Skin of body (tissue), 2 donors: ENCODE measurements around the gene MIAT. TPM values are rescaled to one million over a fixed set of nuclear protein-coding genes. Genes with fewer than 3 reads are reported as not detected.
"Not testable (repeated sequence)": the region's sequence is repeated elsewhere in the genome, so short reads cannot be mapped to it uniquely, and the experiment has no call there.

ENCODE experiments used
- DNase-seq: peaks from one replicate; lab custom pipeline; 2025; lab: John Stamatoyannopoulos, UW
- total RNA-seq: library from RNA; depleted of rRNA; stranded (reverse); fragments of >200 nt; gene quantifications from one replicate; pipeline ENCODE4 v1.2.3, GENCODE V29; 2014

Gene MIAT
- total RNA-seq, 1 donor from 2014 or later = 2.5 TPM

DNA sequence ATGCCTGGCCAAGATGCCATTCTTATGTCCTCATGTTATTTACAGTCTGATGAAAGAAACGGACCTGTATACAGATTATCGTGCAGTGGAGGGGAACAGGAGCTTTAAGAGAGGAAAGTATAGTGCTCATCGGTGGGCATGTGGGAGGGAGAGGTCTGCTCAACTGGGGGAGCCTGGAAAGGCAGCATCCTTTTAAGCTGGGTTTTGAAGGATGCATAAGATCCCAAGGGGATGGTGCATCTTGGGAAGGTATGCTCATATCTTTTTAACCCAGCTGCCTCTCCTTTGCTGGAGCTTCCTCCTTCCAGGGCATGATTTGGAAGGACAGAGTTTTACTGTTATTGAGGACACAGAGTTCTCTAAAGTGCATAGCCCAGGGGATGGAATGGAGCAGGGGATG lies 34.8 kb downstream of the MIAT start:
- no peak for DNase-seq

DNA sequence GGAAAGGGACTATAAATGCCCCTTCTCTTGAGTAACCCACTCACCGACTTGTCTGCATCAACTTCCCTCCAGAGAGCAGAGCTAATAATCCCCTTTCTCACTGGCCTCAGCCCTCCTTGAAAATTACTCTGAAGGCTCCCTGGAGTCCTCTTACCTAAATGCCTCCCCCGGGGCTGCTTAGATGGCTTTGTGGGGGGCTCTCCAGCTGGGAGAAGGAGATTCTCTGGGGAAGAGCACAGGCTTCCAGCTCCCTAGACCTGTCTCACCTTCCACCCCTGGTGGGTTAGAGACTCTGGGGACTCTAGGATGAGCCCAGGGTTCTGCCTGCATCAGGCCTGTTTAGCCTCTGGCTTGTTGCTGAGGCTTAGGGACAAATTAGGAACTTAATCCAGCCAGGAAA lies 39.8 kb downstream of the MIAT start:
- no peak for DNase-seq

DNA sequence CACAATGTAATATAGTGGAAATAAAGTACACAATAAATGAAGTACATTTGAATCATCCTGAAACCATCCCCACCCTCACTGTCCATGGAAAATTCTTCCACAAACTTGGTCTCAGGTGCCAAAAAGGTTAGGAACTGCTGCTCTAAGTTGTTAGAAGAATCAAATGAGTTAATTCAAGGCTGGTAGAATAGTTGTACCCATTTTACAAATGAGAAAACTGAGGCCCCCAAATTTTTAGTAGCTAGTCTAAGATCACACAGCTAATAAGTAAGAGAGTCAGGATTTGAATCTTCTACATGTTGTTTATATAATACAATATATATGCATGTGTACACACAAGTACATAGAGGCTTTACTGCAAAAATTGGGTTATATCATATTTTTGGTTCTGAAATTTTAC lies 43.1 kb downstream of the MIAT start:
- DNase-seq = no peak

DNA sequence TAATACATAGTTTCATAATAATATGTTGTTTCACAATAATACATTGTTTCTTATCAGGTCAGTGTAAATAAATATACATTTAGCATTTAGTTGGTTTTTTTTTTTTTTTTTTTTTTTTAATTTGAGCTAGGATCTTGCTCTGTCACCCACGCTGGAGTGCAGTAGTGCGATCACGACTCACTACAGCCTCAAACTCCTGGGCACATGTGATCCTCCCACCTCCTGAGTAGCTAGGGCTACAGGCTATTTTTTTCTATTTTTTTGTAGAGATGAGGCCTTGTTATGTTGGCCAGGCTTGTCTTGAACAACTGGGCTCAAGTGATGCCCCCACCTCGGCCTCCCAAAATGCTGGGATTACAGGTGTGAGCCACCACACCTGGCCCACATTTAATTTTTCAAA lies 43.5 kb downstream of the MIAT start:
- DNase-seq = no peak

DNA sequence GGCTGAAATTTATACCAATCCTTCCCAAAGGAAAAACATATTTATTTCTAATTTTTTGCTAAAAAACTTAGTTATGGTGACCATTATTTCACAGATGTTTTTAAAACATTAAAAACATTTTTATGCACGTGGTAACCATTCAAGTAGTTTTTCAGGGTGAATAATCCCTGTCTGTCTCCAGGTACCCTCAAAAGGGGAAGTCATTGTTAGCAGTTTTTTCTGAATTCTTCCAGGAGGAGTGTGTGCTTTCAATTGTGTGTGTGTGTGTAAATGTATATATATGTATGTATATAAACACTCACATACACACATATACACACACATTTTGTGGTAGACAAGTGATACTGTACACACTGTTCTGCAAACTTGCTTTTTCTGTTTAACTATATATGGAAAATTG lies 43.9 kb downstream of the MIAT start:
- DNase-seq = no peak

DNA sequence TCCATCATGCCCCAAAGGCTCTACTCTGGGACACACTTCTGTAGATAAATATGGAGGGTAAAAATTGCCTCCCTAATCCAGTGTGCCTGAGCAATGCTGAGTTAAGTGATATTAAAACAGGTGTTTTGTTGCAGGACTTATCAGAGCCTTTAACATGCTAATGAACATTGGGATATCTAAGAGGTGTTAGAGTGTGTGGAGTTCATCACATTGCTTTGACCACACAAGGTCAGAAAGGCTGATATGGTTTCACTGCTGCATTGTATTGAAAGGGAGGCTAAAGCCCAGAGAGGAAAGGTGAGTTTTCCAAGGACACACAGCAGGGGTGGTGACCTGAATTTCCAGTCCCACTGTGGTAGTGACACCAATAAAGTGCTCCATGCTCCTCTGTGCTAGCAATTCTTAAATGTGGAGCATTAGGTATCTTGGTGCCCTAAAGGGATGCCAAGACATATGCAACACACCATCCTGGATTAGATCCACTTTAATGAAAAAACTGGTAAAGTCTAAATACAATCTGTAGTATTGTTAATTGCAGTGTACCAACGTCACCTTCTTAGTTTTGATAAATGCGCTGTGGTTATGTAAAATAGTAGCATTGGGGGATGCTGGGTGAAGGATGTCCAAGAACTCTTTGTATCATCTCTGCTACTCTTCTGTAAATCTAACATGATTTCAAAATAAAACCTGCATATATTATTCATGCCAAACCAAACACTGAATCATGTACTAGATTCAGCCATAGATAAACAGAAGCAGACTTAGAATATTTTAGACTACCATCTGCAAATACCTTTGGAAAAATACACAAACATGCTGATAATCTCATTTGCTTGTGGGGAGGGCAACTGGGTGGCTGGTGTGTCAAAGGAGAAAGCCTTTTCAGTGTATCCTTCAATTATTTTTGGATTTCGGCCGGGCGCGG lies 45.8 kb downstream of the MIAT start:
- no peak for DNase-seq

DNA sequence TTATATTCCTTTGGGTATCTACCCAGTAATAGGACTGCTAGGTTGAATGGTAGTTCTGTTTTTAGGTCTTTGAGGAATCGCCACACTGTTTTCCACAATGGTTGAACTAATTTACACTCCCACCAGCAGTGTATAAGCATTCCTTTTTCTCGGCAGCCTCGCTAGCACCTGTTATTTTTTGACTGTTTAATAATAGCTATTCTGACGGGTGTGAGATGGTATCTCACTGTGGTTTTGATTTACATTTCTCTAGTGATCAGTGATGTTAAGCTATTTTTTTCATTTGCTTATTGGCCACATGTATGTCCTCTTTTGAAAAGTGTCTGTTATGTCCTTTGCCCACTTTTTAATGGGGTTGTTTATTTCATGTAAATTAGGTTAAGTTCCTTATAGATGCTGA lies 48.0 kb downstream of the MIAT start:
- not testable (repeated sequence) for DNase-seq

DNA sequence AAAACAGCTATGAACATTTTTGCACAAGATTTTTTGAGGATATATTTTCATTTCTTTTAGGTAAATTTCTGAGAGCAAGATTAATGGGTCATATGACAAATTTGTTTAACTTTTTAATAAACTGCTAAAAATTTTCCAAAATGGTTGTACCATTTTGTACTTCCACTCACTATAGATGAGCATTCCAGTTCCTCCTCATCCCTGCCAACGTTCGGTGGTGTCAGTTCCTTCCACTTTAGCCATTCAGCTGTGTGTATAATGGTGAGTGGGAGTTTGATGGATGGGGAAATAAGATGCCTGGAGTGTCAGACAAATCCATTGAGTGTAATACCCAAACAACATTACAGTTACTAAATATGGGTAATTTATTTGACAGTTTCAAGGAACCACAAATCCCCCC lies 49.7 kb downstream of the MIAT start:
- no peak for DNase-seq

DNA sequence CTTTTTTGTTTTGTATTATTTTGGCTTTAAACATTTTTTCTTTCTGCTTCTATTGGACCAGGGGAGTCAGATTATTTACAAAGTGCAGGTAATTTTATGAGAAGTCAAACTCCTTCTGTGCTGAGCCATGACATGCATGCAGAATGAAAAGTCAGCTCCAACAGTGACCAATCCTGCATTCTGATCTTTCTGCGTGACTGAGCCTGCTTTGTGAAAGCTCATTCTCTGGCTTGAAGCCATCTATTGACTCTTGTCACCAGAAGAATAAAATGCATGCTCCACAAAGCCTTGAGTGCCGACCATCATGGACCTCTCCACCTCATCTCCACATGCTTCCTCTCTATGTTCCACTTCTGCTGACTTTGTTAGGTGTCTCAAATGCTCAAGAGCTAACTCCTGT lies 50.2 kb downstream of the MIAT start:
- DNase-seq = no peak

DNA sequence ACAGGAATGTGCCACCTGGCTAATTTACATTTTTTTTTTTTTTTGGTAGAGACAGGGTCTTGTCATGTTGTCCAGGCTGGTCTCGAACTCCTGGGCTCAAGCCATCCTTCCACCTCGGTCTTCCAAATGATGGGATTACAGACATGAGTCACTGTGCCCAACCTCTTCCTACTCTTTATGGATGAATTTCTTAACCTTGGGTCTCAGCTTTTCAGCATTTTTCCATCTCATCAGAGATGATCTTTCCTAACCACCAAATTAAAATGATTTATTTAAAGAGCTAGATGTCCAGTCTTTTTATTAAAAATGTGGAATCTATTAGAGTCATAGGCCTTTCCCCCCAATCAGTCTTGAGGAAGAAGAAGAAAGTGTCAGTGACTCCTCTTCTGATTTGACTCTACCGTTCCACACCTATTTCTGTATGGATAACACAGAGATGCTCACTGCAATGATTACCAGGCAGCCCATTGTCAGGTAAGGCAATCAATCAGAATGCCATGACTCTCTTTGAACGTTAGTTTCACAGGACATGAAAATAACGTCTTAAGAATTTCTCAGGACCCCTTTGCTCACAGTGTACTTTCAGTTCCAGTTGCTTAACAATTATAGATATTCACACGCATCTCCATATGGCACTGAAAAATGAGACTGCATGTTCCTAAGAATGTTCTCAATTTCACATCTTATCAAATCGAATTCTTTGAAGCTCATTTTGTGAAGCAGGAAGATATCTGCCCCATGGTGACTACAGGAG lies 51.0 kb downstream of the MIAT start:
- no peak for DNase-seq

DNA sequence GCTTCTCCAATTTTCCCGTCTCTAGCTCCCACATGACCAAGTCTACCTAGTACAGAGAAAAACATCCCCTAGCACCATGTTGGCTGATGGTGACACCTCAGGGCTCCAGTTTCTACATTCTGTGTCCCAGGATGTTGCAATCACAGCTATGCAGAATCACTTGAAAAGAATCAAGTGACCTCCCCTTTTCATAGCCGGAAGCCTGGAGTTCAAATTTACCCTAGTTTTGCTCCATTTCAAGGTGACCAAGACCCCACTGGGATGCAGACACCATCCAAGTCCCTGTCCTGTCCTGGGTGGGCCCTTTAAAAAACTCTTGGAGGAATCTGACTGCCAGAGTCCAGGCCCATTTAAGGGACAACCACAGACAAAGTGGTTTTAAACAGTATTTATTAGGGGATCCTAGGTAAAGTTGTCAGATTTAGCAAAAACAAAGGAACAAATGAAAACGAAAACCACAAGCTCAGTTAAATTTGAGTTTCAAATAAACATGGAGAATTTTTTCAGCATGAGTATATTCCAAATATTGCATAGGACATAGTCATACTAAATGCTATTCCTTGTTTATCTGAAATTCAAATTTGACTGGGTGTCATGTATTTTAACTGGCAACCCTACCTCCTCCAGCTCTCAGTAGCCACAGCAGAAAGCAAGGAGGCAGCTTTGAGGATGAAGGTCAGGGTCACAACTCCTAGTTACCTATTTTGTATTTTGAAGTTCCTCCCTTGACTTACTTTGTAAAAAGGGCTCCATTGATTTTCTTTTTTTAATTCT lies 52.4 kb downstream of the MIAT start:
- no peak for DNase-seq

DNA sequence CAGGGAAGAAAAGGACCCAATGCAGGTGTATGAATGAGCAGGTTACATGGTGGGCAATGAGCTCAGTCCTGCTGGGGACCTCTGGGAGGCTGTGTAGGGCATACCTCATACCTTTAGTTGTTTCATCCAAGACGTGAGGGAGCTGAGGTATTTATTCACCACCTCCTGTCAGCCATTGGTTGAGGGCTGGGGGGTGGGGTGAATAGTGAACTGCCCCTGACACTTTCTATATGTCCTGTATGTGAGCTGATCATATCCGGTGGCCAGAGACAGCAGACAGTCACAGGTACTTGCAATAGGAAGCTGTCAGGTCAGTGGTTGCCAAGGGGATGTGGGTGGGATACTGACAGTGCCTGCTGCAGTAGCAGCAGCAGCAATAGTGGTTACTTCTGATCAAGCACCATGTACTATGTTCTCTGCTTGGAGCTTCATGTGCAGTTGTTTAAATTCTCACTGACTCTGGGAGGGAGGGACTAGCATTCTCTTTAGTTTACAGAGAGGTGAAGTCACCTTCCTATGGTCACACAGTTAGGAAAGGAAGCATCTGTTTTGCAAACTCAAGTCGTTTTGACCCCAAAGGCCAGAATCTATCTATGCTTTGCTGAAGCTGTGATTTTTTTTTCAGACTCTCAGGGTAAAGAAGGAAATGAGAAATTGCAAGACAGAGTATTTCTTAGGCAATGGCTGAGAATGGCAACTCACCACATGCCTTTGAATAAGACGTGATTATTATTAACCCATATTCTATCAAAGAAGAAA lies 54.0 kb downstream of the MIAT start:
- no peak for DNase-seq

DNA sequence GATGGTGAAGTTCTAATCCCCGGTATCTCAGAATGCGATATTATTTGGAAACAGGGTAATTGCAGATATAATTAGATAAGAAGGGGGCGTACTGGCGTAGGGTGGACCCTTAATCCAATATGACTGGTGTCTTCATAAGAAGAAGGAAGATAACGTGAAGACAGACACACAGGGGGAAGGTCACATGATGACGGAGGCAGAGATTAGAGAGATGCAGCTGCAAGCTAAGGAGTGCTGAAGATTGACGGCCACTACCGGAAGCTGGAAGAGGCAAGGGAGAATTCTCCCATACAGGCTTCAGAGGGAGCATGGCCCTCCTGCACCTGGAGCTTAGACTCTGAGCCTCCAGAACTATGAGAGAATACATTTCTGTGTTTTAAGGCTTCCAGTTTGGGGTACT lies 54.8 kb downstream of the MIAT start:
- DNase-seq = no peak

DNA sequence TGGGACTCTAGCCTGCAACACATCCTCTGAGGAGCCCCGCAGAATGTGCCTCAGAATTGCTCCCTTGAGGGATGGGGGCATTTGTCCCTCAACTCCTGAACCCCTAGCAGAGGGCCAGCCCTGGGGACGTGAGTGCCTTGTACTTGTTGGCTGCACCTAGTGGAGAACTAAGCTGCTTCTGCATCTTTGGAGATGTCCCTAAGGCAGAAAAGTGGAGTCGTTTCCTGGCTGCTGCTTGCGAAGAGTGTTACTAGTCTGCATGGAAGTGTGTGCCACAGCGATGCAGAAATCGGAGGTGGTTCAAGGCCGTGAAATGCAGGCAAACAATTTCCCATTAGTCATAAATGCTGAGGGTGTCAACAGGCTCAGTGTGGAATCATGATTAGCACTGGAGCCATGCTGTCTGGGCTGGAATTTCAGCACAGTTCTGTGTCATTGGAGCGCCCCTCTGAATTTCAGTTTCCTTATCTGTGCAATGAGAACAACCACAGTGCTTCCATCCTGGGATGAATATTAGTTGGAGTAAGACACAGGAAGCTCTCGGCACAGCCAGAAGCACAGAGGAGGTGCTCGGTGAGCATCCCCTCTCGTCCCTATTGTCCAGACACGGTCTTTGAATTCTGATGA lies 56.5 kb downstream of the MIAT start:
- no peak for DNase-seq

DNA sequence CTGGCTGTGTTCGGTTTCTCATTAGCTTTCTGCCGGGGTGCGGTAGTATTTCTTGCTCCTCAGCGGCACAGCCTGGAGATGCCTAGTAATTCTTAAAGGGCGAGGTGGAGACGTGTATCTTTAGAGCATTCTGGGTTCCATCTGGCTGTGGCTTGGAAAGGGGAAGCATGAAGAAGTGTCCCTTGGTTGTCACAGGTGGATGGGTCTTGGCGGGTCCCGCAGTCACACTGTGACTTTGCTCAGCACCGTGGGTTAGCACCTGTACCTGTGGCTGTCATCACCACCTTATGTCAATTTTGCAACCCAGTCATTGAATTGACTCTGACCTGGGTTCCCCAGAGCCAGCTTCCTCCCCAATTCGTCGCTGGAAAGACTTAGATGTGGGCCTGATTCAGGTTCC lies 57.6 kb downstream of the MIAT start:
- DNase-seq = no peak

DNA sequence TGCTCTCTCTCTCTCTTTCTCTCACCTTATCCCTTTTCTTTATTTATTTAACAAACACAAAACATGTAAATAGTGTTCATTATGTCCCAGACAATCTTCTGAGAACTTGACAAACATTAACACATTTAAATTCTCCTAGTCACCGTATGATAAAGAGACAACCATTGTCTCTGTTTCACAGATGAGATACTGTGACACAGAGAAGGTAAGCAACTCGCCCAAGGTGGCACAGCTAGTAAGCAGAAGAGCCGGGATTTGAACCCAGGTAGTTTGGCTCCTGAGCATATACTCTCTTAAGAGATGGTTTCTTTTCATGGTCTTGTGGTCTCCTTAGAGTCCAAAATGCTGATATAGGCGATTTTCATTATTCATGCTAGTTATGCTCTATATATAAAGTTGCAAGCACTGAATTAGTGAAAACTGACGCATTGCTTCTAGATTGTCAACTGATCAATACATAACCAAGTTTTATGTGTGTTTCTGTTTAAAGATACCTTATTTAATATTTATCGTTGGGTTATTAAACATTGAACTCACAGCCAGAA lies 58.1 kb downstream of the MIAT start:
- DNase-seq = no peak

DNA sequence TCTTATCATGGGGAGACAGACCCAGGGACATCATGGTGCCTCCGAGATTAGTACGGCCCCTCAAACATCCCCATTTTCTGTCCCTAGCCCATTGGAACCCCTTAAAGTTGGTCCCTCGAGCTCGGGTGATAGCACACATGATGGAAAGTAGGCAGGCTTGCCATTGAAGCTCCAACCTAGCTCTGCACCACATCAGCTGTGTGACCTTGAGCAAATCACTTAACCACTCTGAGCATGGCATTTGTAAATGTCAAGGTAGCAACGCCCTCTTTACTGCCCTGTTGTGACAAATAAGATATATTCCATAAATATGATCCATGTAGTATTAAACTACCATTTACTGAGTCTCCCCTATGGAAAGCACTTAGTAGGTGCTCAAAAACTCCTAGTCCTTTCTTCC lies 61.1 kb downstream of the MIAT start:
- DNase-seq = no peak

DNA sequence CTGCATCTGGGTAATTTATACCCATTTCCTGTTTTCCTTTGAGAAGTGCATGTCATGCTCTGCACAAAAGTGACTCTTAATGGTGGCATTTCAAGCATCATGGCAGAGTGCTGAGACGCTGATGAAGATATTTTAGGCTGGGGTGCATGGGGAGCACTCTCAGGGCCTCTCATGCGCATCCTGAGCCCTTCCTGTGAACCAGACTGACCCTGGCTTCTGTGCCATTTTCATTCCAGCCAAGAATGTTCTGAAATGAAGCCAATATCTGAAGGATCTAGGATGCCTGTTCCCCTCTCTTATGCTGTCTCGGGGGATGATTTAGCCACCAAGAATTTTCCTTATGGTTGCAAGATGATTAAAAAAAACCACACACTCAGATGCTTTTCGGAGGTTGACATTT lies 61.5 kb downstream of the MIAT start:
- no peak for DNase-seq

DNA sequence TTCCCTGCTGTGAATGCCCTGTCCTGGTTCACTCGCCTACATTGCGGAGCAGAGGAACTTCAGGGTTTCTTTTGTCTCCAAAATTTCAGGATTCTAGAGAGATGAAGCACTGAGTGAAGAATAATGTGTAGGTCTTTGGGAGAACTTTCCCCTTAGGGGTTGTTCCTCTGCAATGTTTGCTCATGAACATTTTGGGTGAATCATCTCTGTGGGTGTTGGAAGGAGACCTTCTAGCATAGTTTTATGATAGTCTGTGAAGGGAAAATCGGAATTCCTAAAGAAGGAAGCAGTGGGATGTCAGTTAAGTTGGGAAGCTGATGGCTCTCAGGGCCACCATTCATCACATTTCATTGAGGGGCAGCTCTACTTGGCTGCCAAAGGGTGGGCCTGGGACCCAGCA lies 64.8 kb downstream of the MIAT start:
- DNase-seq = no peak

DNA sequence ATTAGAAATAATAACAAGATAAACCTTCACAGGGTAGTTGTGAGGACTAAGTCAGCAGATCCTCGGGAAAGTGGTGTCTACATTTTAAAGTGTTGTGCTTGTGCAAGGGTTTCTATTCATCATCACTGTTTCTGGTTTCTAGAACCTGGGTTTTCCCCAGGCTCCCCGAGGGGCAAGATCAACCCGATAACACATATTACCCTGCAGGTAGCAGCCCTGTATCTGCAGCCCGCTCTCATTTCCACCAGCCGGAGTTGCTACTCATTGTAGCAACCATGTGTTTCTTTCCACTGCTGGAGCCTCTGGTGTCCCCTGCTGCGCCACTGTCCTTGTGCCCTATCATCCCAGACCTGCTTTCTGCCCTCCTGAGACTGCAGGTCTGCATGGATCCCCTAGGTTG lies 67.0 kb downstream of the MIAT start:
- no peak for DNase-seq
